ENCODE data around the gene INTS7. TPM values are rescaled to one million over a fixed set of nuclear protein-coding genes. Genes with fewer than 3 reads are reported as not detected.

The INTS7 gene
- total and polyA plus RNA-seq, 4 donors, result 3.9 to 14.4 (median 10.2) TPM

DNA sequence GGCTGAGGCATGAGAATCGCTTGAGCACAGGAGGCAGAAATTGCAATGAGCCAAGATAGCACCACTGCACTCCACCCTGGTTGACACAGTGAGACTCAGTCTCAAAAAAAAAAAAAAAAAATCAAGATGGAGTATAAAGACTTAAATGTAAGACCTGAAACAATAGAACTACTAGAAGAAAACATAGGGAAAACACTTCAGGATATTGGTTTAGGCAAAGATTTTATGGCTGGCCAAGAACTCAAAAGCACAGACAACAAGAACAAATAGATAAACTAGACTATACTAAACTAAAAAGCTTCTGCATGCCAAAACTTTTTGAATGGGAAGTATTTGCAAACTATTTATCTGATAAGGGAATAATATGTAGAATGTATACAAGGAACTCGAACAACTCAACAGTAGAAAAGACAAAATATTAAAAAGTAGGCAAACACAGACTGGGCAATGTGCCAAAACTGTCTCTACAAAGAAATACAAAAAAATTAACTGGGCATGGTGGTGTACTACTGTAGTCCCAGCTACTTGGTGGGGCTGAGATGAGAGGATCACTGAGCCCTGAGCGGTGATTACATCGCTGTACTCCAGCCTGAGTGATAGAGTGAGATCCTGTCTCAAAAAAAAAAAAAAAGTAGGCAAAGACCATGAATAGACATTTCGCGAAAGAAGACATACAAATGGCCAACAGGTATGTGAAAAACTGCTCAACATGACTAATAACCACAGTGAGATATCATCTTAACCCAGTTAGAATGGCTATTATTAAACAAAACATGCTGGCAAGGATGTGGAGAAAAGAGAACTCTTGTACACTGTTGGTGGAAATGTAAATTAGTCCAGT, 25.5 kb upstream of the INTS7 start:
- H3K27ac ChIP-seq (ENCODE audit: low read depth in 1 of 2, low read length in 2 of 2), result no peak overlapping the region
- no peaks in the 10 kb centered on the region for H3K27me3 ChIP-seq (ENCODE audit: control insufficient read depth in 4 of 4, insufficient read depth in 4 of 4, low read length in 3 of 4)
- H3K4me1 ChIP-seq (ENCODE audit: control insufficient read depth in 4 of 4, insufficient read depth in 4 of 4, low read length in 3 of 4), result no peaks in the 10 kb centered on the region
- H3K9me3 ChIP-seq (ENCODE audit: control insufficient read depth in 4 of 4, low read length in 3 of 4), result peaks cover 0 to 5% (median 0%) of the 10 kb centered on the region in 4 donors
- no peak for DNase-seq (ENCODE audit: low spot score)
- no peaks in the 10 kb centered on the region for H3K36me3 ChIP-seq (ENCODE audit: control insufficient read depth in 4 of 4, insufficient read depth in 3 of 4, low read depth in 1 of 4, low read length in 3 of 4)
- 76% methylated on average over 6 of the region's 6 CpGs for WGBS
- TF ChIP-seq HNF4A (conservative IDR thresholded peaks at IDR 0.05) (no peak), RAD21 (IDR thresholded peaks at IDR 0.05) (no peak), TAF1 (conservative IDR thresholded peaks at IDR 0.05) (no peak), JUND (IDR thresholded peaks at IDR 0.05) (no peak), FOXA2 (IDR thresholded peaks at IDR 0.05) (no peak), YY1 (IDR thresholded peaks at IDR 0.05) (no peak), FOXA1 (IDR thresholded peaks at IDR 0.05) (no peak), RXRA (IDR thresholded peaks at IDR 0.05) (no peak), HNF4G (IDR thresholded peaks at IDR 0.05) (no peak), NR2F2 (IDR thresholded peaks at IDR 0.05) (no peak), SP1 (IDR thresholded peaks at IDR 0.05) (no peak), GABPA (IDR thresholded peaks at IDR 0.05 in 1 of 2, conservative IDR thresholded peaks at IDR 0.05 in 1 of 2) (no peak), EGR1 (IDR thresholded peaks at IDR 0.05; ENCODE audit: low read depth in 2 of 2) (no peak), MAX (IDR thresholded peaks at IDR 0.05) (no peak)
- TF ChIP-seq, protein P1, sequence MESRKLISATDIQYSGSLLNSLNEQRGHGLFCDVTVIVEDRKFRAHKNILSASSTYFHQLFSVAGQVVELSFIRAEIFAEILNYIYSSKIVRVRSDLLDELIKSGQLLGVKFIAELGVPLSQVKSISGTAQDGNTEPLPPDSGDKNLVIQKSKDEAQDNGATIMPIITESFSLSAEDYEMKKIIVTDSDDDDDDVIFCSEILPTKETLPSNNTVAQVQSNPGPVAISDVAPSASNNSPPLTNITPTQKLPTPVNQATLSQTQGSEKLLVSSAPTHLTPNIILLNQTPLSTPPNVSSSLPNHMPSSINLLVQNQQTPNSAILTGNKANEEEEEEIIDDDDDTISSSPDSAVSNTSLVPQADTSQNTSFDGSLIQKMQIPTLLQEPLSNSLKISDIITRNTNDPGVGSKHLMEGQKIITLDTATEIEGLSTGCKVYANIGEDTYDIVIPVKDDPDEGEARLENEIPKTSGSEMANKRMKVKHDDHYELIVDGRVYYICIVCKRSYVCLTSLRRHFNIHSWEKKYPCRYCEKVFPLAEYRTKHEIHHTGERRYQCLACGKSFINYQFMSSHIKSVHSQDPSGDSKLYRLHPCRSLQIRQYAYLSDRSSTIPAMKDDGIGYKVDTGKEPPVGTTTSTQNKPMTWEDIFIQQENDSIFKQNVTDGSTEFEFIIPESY (IDR thresholded peaks at IDR 0.05), result no peak
- TF ChIP-seq, protein P2, sequence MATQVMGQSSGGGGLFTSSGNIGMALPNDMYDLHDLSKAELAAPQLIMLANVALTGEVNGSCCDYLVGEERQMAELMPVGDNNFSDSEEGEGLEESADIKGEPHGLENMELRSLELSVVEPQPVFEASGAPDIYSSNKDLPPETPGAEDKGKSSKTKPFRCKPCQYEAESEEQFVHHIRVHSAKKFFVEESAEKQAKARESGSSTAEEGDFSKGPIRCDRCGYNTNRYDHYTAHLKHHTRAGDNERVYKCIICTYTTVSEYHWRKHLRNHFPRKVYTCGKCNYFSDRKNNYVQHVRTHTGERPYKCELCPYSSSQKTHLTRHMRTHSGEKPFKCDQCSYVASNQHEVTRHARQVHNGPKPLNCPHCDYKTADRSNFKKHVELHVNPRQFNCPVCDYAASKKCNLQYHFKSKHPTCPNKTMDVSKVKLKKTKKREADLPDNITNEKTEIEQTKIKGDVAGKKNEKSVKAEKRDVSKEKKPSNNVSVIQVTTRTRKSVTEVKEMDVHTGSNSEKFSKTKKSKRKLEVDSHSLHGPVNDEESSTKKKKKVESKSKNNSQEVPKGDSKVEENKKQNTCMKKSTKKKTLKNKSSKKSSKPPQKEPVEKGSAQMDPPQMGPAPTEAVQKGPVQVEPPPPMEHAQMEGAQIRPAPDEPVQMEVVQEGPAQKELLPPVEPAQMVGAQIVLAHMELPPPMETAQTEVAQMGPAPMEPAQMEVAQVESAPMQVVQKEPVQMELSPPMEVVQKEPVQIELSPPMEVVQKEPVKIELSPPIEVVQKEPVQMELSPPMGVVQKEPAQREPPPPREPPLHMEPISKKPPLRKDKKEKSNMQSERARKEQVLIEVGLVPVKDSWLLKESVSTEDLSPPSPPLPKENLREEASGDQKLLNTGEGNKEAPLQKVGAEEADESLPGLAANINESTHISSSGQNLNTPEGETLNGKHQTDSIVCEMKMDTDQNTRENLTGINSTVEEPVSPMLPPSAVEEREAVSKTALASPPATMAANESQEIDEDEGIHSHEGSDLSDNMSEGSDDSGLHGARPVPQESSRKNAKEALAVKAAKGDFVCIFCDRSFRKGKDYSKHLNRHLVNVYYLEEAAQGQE (IDR thresholded peaks at IDR 0.05), result no peak
- TF ChIP-seq, protein P3, sequence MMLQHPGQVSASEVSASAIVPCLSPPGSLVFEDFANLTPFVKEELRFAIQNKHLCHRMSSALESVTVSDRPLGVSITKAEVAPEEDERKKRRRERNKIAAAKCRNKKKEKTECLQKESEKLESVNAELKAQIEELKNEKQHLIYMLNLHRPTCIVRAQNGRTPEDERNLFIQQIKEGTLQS (IDR thresholded peaks at IDR 0.05), result no peak
- TF ChIP-seq, protein P4, sequence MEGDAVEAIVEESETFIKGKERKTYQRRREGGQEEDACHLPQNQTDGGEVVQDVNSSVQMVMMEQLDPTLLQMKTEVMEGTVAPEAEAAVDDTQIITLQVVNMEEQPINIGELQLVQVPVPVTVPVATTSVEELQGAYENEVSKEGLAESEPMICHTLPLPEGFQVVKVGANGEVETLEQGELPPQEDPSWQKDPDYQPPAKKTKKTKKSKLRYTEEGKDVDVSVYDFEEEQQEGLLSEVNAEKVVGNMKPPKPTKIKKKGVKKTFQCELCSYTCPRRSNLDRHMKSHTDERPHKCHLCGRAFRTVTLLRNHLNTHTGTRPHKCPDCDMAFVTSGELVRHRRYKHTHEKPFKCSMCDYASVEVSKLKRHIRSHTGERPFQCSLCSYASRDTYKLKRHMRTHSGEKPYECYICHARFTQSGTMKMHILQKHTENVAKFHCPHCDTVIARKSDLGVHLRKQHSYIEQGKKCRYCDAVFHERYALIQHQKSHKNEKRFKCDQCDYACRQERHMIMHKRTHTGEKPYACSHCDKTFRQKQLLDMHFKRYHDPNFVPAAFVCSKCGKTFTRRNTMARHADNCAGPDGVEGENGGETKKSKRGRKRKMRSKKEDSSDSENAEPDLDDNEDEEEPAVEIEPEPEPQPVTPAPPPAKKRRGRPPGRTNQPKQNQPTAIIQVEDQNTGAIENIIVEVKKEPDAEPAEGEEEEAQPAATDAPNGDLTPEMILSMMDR (IDR thresholded peaks at IDR 0.05; ENCODE audit: low read depth, low read length, missing input control), result no peak
- H3K4me3 ChIP-seq (ENCODE audit: low read depth in 1 of 3, low read length in 3 of 3), result no peak overlapping the region
- H3K9ac ChIP-seq (ENCODE audit: low read depth in 1 of 2, low read length in 2 of 2), result no peak overlapping the region
